Inflammatory macrophage treated with lipopolysaccharide for 1 hour (primary cell): ENCODE data around the gene CD4.
"Not testable (repeated sequence)": the region's sequence is repeated elsewhere in the genome, so short reads cannot be mapped to it uniquely, and the experiment has no call there.

Experiments used
- DNase-seq, 2 donors: peaks; one replicate each; pipeline ENCODE4 v3.0.0-alpha.2; 2020 to 2022

CD4 gene

DNA sequence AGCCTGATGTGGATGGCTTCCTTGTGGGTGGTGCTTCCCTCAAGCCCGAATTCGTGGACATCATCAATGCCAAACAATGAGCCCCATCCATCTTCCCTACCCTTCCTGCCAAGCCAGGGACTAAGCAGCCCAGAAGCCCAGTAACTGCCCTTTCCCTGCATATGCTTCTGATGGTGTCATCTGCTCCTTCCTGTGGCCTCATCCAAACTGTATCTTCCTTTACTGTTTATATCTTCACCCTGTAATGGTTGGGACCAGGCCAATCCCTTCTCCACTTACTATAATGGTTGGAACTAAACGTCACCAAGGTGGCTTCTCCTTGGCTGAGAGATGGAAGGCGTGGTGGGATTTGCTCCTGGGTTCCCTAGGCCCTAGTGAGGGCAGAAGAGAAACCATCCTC lies 81.0 kb downstream of the CD4 start:
- not testable (repeated sequence) for DNase-seq
